ENCODE results near the gene ADAMTS3.

The ADAMTS3 gene

DNA sequence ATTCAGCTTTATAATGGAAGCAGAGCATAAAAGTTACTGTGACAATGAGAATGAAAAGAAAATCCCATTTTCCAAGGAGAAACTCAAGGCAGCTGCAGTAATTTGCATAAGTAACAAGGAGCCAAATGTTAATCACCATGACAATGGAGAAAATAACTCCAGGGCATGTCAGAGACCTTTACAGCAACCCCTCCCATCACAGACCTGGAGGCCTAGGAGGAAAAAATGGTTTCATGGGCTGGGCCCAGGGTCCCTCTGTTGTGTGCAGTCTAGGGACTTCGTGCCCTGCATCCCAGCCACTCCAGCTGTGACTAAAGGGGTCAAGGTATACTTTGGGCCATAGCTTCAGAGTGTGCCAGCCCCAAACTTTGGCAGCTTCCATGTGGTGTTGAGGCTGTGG lies 313.8 kb downstream of the ADAMTS3 start:
- Histone ChIP-seq H3K36me3 (ENCODE audit: control insufficient read depth, insufficient read depth, low read length) (no peaks in the 10 kb centered on the region), H3K4me1 (ENCODE audit: control insufficient read depth, insufficient read depth, low read length) (no peaks in the 10 kb centered on the region), H3K27me3 (ENCODE audit: control insufficient read depth, insufficient read depth, low read length) (no peaks in the 10 kb centered on the region), H3K4me3 (ENCODE audit: low read depth, low read length) (no peak overlapping the region), H3K9me3 (ENCODE audit: control insufficient read depth, insufficient read depth, low read length) (peaks cover 10% of the 10 kb centered on the region), H3K9ac (ENCODE audit: low read depth, low read length) (no peak overlapping the region)

DNA sequence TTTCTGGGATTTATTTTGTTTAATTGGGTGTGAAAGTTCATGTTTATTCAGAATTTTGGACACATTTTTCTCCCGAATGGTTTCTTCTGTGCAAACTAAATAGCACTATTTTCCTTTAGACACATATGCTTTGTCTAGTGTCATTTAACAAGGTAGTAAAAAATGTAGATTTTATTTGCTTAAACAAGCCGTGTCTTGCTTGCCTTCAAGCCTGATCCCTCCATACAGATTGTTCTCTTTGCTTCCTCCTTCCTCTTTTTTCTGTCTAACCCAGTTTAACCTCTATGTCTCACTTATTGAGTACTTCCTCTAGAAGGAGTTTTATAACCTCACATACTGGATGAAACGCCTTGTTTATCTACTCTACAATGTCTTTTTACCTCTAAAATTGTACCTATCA lies 325.4 kb downstream of the ADAMTS3 start:
- Histone ChIP-seq H3K9ac (ENCODE audit: low read depth, low read length) (no peak overlapping the region), H3K9me3 (ENCODE audit: control insufficient read depth, insufficient read depth, low read length) (no peaks in the 10 kb centered on the region), H3K27me3 (ENCODE audit: control insufficient read depth, insufficient read depth, low read length) (no peaks in the 10 kb centered on the region), H3K36me3 (ENCODE audit: control insufficient read depth, insufficient read depth, low read length) (no peaks in the 10 kb centered on the region), H3K4me1 (ENCODE audit: control insufficient read depth, insufficient read depth, low read length) (no peaks in the 10 kb centered on the region), H3K4me3 (ENCODE audit: low read depth, low read length) (no peak overlapping the region)

DNA sequence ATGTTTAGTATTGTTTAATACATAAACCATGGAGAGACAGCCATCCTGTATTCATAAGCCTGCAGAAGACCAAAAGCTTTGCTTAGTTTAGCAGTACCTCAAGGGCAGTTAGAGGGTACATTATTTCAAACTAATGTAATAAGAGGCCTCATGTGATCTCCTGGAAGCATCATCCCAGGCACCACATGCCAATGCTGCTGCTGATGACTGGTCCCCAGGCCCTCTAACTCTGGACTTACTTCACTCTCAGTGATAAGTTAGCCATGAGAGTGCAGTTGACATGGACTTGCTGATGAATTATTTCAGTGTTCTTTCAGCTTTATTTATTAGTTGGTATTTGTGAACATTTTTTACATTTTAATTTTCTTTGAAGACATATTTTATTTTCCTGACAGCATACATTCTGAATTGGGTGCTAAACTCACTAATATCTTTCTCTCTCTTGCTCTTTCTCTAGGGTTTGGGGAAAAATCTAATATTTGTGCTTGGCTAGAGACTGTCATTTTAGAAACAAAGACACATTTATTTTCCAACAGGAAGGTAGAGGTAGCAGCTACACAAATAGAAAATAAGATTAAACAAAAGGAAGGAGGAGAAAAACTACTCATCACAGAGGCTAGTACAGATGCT lies 329.4 kb downstream of the ADAMTS3 start:
- Histone ChIP-seq H3K4me1 (ENCODE audit: control insufficient read depth, insufficient read depth, low read length) (no peaks in the 10 kb centered on the region), H3K9me3 (ENCODE audit: control insufficient read depth, insufficient read depth, low read length) (peaks cover 3% of the 10 kb centered on the region), H3K36me3 (ENCODE audit: control insufficient read depth, insufficient read depth, low read length) (no peaks in the 10 kb centered on the region), H3K4me3 (ENCODE audit: low read depth, low read length) (no peak overlapping the region), H3K27me3 (ENCODE audit: control insufficient read depth, insufficient read depth, low read length) (no peaks in the 10 kb centered on the region), H3K9ac (ENCODE audit: low read depth, low read length) (no peak overlapping the region)
